SK-N-SH treated with all-trans-retinoic acid at 6 μM for 48 hours (cell line): Measurements from ENCODE around the gene IFNL2.

Experiments
- ATAC-seq: fragments of 200-7000 bp; cut with Tn5 transposase; 3 replicates; pipeline ENCODE4 v1.9.1; 2020; ENCODE audit warnings: mild to moderate bottlenecking, moderate library complexity
- ARNTL ChIP-seq: fragments of 450-650 bp; formaldehyde crosslinking; IDR thresholded peaks from 2 replicates; pipeline ENCODE4 v1.5.0; 2020; ENCODE audit warnings: low read depth, mild to moderate bottlenecking, moderate library complexity, borderline replicate concordance
- BACH2 ChIP-seq: fragments of 250-450 bp; sonication (Bioruptor Pico); IDR thresholded peaks from 2 replicates; pipeline ENCODE4 v1.9.0; 2021; ENCODE audit warnings: mild to moderate bottlenecking, borderline replicate concordance
- CREB5 ChIP-seq: fragments of 250-450 bp; sonication (Bioruptor Pico); IDR thresholded peaks from 2 replicates; pipeline ENCODE4 v1.5.1; 2020; ENCODE audit warnings: low read depth, mild to moderate bottlenecking, moderate library complexity
- CSDC2 ChIP-seq: fragments of 250-450 bp; sonication (Bioruptor Pico); IDR thresholded peaks from 2 replicates; pipeline ENCODE4 v1.5.0; 2020; ENCODE audit warnings: mild to moderate bottlenecking, moderate library complexity
- CSRNP3 ChIP-seq: fragments of 250-450 bp; sonication (Bioruptor Pico); IDR thresholded peaks from 2 replicates; pipeline ENCODE4 v1.5.1; 2021; ENCODE audit warnings: mild to moderate bottlenecking, moderate library complexity
- ESRRG ChIP-seq: fragments of 250-450 bp; sonication (Bioruptor Pico); IDR thresholded peaks from 2 replicates; pipeline ENCODE4 v1.6.1; 2021; ENCODE audit warnings: mild to moderate bottlenecking
- GLIS3 ChIP-seq: fragments of 250-450 bp; sonication (Bioruptor Pico); IDR thresholded peaks from 2 replicates; pipeline ENCODE4 v1.5.0; 2020; ENCODE audit warnings: mild to moderate bottlenecking, moderate library complexity
- ISL1 ChIP-seq: fragments of 250-450 bp; sonication (Bioruptor Pico); IDR thresholded peaks from 2 replicates; pipeline ENCODE4 v2.1.2; 2022; ENCODE audit warnings: mild to moderate bottlenecking, moderate library complexity
- OSR1 ChIP-seq: fragments of 250-450 bp; sonication (Bioruptor Pico); IDR thresholded peaks from 2 replicates; pipeline ENCODE4 v1.8.0; 2022; ENCODE audit warnings: moderate library complexity, mild to moderate bottlenecking, inconsistent platforms
- PATZ1 ChIP-seq: fragments of 250-450 bp; sonication (Bioruptor Pico); IDR thresholded peaks from 2 replicates; pipeline ENCODE4 v1.8.0; 2020; ENCODE audit warnings: mild to moderate bottlenecking, moderate library complexity, borderline replicate concordance
- POU6F1 ChIP-seq: fragments of 250-450 bp; sonication (Bioruptor Pico); IDR thresholded peaks from 2 replicates; pipeline ENCODE4 v1.8.0; 2021; ENCODE audit warnings: low read depth, mild to moderate bottlenecking, moderate library complexity, borderline replicate concordance
- PPARA ChIP-seq: fragments of 250-450 bp; sonication (Bioruptor Pico); IDR thresholded peaks from 2 replicates; pipeline ENCODE4 v1.5.0; 2020; ENCODE audit warnings: mild to moderate bottlenecking, borderline replicate concordance
- RARB ChIP-seq: fragments of 250-450 bp; sonication (Bioruptor Pico); IDR thresholded peaks from 2 replicates; pipeline ENCODE4 v1.8.0; 2021; ENCODE audit warnings: mild to moderate bottlenecking, moderate library complexity
- TCF4 ChIP-seq: fragments of 250-450 bp; sonication (Bioruptor Pico); IDR thresholded peaks from 2 replicates; pipeline ENCODE4 v1.8.0; 2021; ENCODE audit warnings: mild to moderate bottlenecking, moderate library complexity, borderline replicate concordance
- TOX ChIP-seq: fragments of 250-450 bp; sonication (Bioruptor Pico); IDR thresholded peaks from 2 replicates; pipeline ENCODE4 v1.8.0; 2021; ENCODE audit warnings: mild to moderate bottlenecking, moderate library complexity, borderline replicate concordance
- TSHZ2 ChIP-seq: fragments of 250-450 bp; sonication (Bioruptor Pico); IDR thresholded peaks from 2 replicates; pipeline ENCODE4 v1.5.0; 2020; ENCODE audit warnings: mild to moderate bottlenecking, moderate library complexity
- ZFP3 ChIP-seq: fragments of 250-450 bp; sonication (Bioruptor Pico); IDR thresholded peaks from 2 replicates; pipeline ENCODE4 v1.5.0; 2020; ENCODE audit warnings: mild to moderate bottlenecking, moderate library complexity
- ZFP30 ChIP-seq: fragments of 450-650 bp; formaldehyde crosslinking; IDR thresholded peaks from 2 replicates; pipeline ENCODE4 v1.5.0; 2022; ENCODE audit warnings: mild to moderate bottlenecking, moderate library complexity
- ZNF565 ChIP-seq: fragments of 450-650 bp; formaldehyde crosslinking; conservative IDR thresholded peaks from 2 replicates; pipeline ENCODE4 v1.5.0; 2020; ENCODE audit warnings: low read depth, mild to moderate bottlenecking, moderate library complexity
- ZNF70 ChIP-seq: fragments of 450-650 bp; formaldehyde crosslinking; IDR thresholded peaks from 2 replicates; pipeline ENCODE4 v1.5.0; 2020; ENCODE audit warnings: mild to moderate bottlenecking, moderate library complexity
- ZNF8 ChIP-seq: fragments of 450-650 bp; formaldehyde crosslinking; IDR thresholded peaks from 2 replicates; pipeline ENCODE4 v1.5.0; 2020; ENCODE audit warnings: mild to moderate bottlenecking, moderate library complexity

Gene IFNL2

GRCh38 chr19:39299404-39299803 is 31.2 kb downstream of the IFNL2 start:
- TF ChIP-seq PATZ1 (CRISPR knock-in tag) (no peak), TOX (CRISPR knock-in tag) (no peak), ZNF70 (CRISPR knock-in tag) (no peak), PPARA (CRISPR knock-in tag) (no peak), BACH2 (CRISPR knock-in tag) (no peak), ZNF8 (CRISPR knock-in tag) (no peak), ZFP30 (no peak), CREB5 (CRISPR knock-in tag) (no peak), RARB (no peak), POU6F1 (CRISPR knock-in tag) (no peak), OSR1 (CRISPR knock-in tag) (no peak)
- TF ChIP-seq, all 23 proteins: peak for 0
- ATAC-seq, result no peak

GRCh38 chr19:39299832-39300231 is 31.6 kb downstream of the IFNL2 start:
- TF ChIP-seq ZNF70 (CRISPR knock-in tag), result no peak
- no peak for TF ChIP-seq ARNTL
- no peak for TF ChIP-seq OSR1 (CRISPR knock-in tag)
- no peak for TF ChIP-seq ESRRG (CRISPR knock-in tag)
- no peak for ATAC-seq

GRCh38 chr19:39301021-39301420 is 32.8 kb downstream of the IFNL2 start:
- no peak for ATAC-seq
- TF ChIP-seq ZNF70 (CRISPR knock-in tag) (no peak), ZNF565 (CRISPR knock-in tag) (no peak), POU6F1 (CRISPR knock-in tag) (no peak), ZFP3 (CRISPR knock-in tag) (no peak), CSRNP3 (CRISPR knock-in tag) (no peak), ARNTL (no peak), PATZ1 (CRISPR knock-in tag) (no peak), ISL1 (no peak), CSDC2 (CRISPR knock-in tag) (no peak), ZFP30 (no peak), GLIS3 (CRISPR knock-in tag) (no peak), TOX (CRISPR knock-in tag) (no peak), OSR1 (CRISPR knock-in tag) (no peak)

GRCh38 chr19:39301562-39301961 is 33.4 kb downstream of the IFNL2 start:
- no peak for ATAC-seq
- TF ChIP-seq ZFP3 (CRISPR knock-in tag), result no peak
- no peak for TF ChIP-seq GLIS3 (CRISPR knock-in tag)
- TF ChIP-seq ISL1, result no peak
- TF ChIP-seq BACH2 (CRISPR knock-in tag), result no peak
- TF ChIP-seq RARB, result no peak
- TF ChIP-seq ZNF8 (CRISPR knock-in tag), result no peak
- no peak for TF ChIP-seq CSDC2 (CRISPR knock-in tag)
- TF ChIP-seq TOX (CRISPR knock-in tag), result no peak
- TF ChIP-seq TSHZ2, result no peak
- TF ChIP-seq ZNF565 (CRISPR knock-in tag), result no peak
- no peak for TF ChIP-seq ZFP30
- no peak for TF ChIP-seq TCF4 (CRISPR knock-in tag)
